Endothelial cell (in vitro differentiated cells): ENCODE results near the gene PIGS. TPM values are rescaled to one million over a fixed set of nuclear protein-coding genes. Genes with fewer than 3 reads are reported as not detected.
A peak's percentile ranks its signal among the peaks of the same experiment; 100 is the strongest.

Experiments used
- DNase-seq: peaks from one replicate; pipeline ENCODE4 v3.0.0; 2021; ENCODE audit warnings: low spot score
- H3K27ac Mint-ChIP-seq: one replicate; pipeline ENCODE4 v1.8.0; 2021; ENCODE audit warnings: mixed read lengths, inconsistent platforms; ENCODE audit not compliant: unreplicated experiment
- H3K27me3 Mint-ChIP-seq: one replicate; pipeline ENCODE4 v1.8.0; 2021; ENCODE audit warnings: mild to moderate bottlenecking, moderate library complexity, mixed read lengths, inconsistent platforms; ENCODE audit not compliant: unreplicated experiment
- H3K36me3 Mint-ChIP-seq: one replicate; pipeline ENCODE4 v1.8.0; 2021; ENCODE audit warnings: mild to moderate bottlenecking, low read depth, mixed read lengths, inconsistent platforms; ENCODE audit not compliant: unreplicated experiment
- H3K4me1 Mint-ChIP-seq: one replicate; pipeline ENCODE4 v1.8.0; 2021; ENCODE audit warnings: mild to moderate bottlenecking, mixed read lengths, inconsistent platforms; ENCODE audit not compliant: unreplicated experiment
- H3K4me3 Mint-ChIP-seq: one replicate; pipeline ENCODE4 v1.8.0; 2021; ENCODE audit warnings: mild to moderate bottlenecking, mixed read lengths, inconsistent platforms; ENCODE audit not compliant: unreplicated experiment
- H3K9me3 Mint-ChIP-seq: one replicate; pipeline ENCODE4 v1.8.0; 2021; ENCODE audit warnings: mixed read lengths, inconsistent platforms; ENCODE audit not compliant: unreplicated experiment
- CTCF ChIP-seq: fragments of 200-600 bp; sonication (generic); IDR thresholded peaks from one replicate; pipeline ENCODE4 v1.5.0; 2021; ENCODE audit warnings: antibody characterized with exemption; ENCODE audit not compliant: unreplicated experiment
- total RNA-seq: library from RNA; stranded (reverse); fragmentation: NEBNext Ultra II Directional; extraction: Animal tissue kit (Norgen Biotek cat#: 25700); gene quantifications from one replicate; pipeline ENCODE4 v1.2.1, GENCODE V29; 2021; ENCODE audit not compliant: unreplicated experiment

Gene PIGS
- total RNA-seq, 1 donor from 2014 or later = 53.6 TPM

- DNase-seq = no peak
- Mint-ChIP-seq H3K27me3 (peaks cover 9% of the 10 kb centered on the region), H3K27ac (no peak overlapping the region)
Measured at GRCh38 chr17:28527859-28528258, 43.5 kb downstream of the PIGS start.

GRCh38 chr17:28527181-28527681, 44.1 kb downstream of the PIGS start:
- Mint-ChIP-seq H3K27me3 (peaks cover 11% of the 10 kb centered on the region), H3K36me3 (no peaks in the 10 kb centered on the region), H3K9me3 (no peaks in the 10 kb centered on the region), H3K4me3 (no peak overlapping the region), H3K27ac (peak overlapping the region; percentile 66), H3K4me1 (no peaks in the 10 kb centered on the region)
- no peak for TF ChIP-seq CTCF
- no peak for DNase-seq

More at GRCh38 chr17:28527859-28528258, 43.5 kb downstream of the PIGS start:
- Mint-ChIP-seq H3K36me3 (no peaks in the 10 kb centered on the region), H3K4me3 (no peak overlapping the region), H3K9me3 (no peaks in the 10 kb centered on the region), H3K4me1 (no peaks in the 10 kb centered on the region)
- TF ChIP-seq CTCF = no peak

- Mint-ChIP-seq H3K36me3 (no peaks in the 10 kb centered on the region), H3K4me1 (peaks cover 5% of the 10 kb centered on the region), H3K4me3 (no peak overlapping the region), H3K27ac (no peak overlapping the region), H3K27me3 (peaks cover 11% of the 10 kb centered on the region), H3K9me3 (no peaks in the 10 kb centered on the region)
- no peak for DNase-seq
- TF ChIP-seq CTCF = no peak
Measured at GRCh38 chr17:28526381-28526780, 44.9 kb downstream of the PIGS start.

GRCh38 chr17:28524476-28525424, 46.6 kb downstream of the PIGS start:
- no peak for TF ChIP-seq CTCF
- DNase-seq = no peak
- Mint-ChIP-seq H3K9me3 (no peaks in the 10 kb centered on the region), H3K4me1 (peaks cover 5% of the 10 kb centered on the region), H3K27me3 (peaks cover 9% of the 10 kb centered on the region), H3K4me3 (no peak overlapping the region), H3K27ac (no peak overlapping the region), H3K36me3 (no peaks in the 10 kb centered on the region)

- H3K36me3 Mint-ChIP-seq = no peaks in the 10 kb centered on the region
- H3K27ac Mint-ChIP-seq = no peak overlapping the region
- H3K9me3 Mint-ChIP-seq = no peaks in the 10 kb centered on the region
- no peak for TF ChIP-seq CTCF
- H3K27me3 Mint-ChIP-seq = peaks cover 8% of the 10 kb centered on the region
- H3K4me1 Mint-ChIP-seq = peaks cover 6% of the 10 kb centered on the region
- no peak for DNase-seq
- H3K4me3 Mint-ChIP-seq = no peak overlapping the region
Measured at GRCh38 chr17:28523876-28524275, 47.4 kb downstream of the PIGS start.
